ENCODE measurements around the gene TCF4. TPM values are rescaled to one million over a fixed set of nuclear protein-coding genes. Genes with fewer than 3 reads are reported as not detected.

TCF4 gene
- total RNA-seq, 1 experiment from 2014 or later, result 93.7 TPM

DNA sequence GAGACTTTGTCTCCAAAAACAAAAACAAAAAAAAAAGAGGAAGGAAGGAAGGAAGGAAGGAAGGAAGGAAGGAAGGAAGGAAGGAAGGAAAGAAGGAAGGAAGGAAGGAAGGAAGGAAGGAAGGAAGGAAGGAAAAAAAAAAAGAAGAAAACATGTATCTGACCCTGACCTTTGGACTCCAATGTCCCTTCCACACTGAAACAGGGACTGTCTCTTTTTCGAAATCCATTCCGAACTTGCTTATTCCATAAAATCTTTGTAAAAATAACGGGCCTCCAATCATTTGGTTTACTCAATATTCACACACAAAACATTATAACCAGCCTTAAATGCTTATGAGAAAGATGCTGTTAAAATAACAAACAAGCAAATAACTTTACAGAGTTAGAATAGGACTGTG is 225.7 kb downstream of the TCF4 start:
- no TSS peak for BruUV-seq (replicated peaks)
- H3K36me3 Mint-ChIP-seq (ENCODE audit: insufficient read depth, unreplicated experiment), result peaks cover 6% of the 10 kb centered on the region
- no peaks in the 10 kb centered on the region for H3K27me3 Mint-ChIP-seq (ENCODE audit: insufficient read depth, unreplicated experiment)
- no peak overlapping the region for H3K4me3 Mint-ChIP-seq (ENCODE audit: unreplicated experiment)
- TF ChIP-seq, protein P1, sequence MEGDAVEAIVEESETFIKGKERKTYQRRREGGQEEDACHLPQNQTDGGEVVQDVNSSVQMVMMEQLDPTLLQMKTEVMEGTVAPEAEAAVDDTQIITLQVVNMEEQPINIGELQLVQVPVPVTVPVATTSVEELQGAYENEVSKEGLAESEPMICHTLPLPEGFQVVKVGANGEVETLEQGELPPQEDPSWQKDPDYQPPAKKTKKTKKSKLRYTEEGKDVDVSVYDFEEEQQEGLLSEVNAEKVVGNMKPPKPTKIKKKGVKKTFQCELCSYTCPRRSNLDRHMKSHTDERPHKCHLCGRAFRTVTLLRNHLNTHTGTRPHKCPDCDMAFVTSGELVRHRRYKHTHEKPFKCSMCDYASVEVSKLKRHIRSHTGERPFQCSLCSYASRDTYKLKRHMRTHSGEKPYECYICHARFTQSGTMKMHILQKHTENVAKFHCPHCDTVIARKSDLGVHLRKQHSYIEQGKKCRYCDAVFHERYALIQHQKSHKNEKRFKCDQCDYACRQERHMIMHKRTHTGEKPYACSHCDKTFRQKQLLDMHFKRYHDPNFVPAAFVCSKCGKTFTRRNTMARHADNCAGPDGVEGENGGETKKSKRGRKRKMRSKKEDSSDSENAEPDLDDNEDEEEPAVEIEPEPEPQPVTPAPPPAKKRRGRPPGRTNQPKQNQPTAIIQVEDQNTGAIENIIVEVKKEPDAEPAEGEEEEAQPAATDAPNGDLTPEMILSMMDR (IDR thresholded peaks at IDR 0.05; ENCODE audit: insufficient read depth in 1 of 2, low read depth in 1 of 2, low read length in 1 of 2, severe bottlenecking in 1 of 2, unreplicated experiment in 1 of 2), result no peak
- intact Hi-C loops (cut with micrococcal nuclease; ENCODE audit: unreplicated experiment), result no loop called here
- ChIA-PET POLR2A (no interaction called here), CTCF (no interaction called here)
- no peak overlapping the region for H3K27ac Mint-ChIP-seq (ENCODE audit: unreplicated experiment)
- no peaks in the 10 kb centered on the region for H3K9me3 Mint-ChIP-seq (ENCODE audit: unreplicated experiment)
- Histone ChIP-seq H3K27me3 (replicated peaks; ENCODE audit: control insufficient read depth, insufficient read depth, low read length) (no peaks in the 10 kb centered on the region), H3K4me3 (ENCODE audit: low read depth, low read length) (no peak overlapping the region), H3K4me1 (no peaks in the 10 kb centered on the region), H3K9me3 (no peaks in the 10 kb centered on the region), H3K36me3 (ENCODE audit: control insufficient read depth, insufficient read depth, low read length) (no peaks in the 10 kb centered on the region)
- H3K4me1 Mint-ChIP-seq (ENCODE audit: low read depth, unreplicated experiment), result no peaks in the 10 kb centered on the region
- no peak for DNase-seq

DNA sequence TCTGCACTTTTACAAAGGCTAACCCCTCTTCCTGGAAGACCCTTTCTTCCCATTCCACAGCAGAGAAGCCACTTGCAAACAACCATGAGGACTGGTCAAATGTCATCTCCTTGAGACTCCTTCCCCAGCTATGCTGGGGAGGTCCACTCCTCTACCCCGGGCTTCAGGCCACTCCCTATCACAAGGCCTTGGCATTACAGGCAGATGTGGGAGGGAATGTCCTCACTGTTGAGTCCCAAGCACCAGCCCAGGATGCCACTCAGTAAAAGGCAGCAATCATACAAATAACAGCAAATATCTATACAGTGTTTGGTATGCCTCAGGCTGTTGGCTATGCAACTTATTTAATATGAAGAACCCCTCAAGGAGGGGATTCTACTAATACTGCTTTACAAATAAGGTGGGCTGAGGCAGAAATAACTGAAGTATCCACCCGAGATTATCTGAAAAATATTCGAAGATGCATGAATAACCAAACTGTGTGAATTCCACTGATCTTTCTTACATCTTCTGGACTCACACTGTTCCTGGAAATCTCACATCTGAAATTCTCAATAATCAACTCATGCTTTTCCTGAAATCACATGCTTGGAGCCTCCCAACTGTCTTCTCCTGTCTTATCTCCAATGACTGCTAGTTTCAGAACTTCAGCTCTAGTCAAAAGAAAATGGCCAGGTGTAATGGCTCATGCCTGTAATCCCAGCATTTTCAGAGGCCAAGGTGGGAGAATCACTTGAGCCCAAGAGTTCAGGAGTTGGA is 226.3 kb downstream of the TCF4 start:
- BruUV-seq (replicated peaks), result no TSS peak
- no peak overlapping the region for H3K4me3 Mint-ChIP-seq (ENCODE audit: unreplicated experiment)
- no peaks in the 10 kb centered on the region for H3K36me3 ChIP-seq (ENCODE audit: control insufficient read depth, insufficient read depth, low read length)
- H3K36me3 Mint-ChIP-seq (ENCODE audit: insufficient read depth, unreplicated experiment), result peaks cover 6% of the 10 kb centered on the region
- H3K4me1 ChIP-seq, result no peaks in the 10 kb centered on the region
- CTCF ChIA-PET, result no interaction called here
- no peaks in the 10 kb centered on the region for H3K9me3 ChIP-seq
- POLR2A ChIA-PET, result no interaction called here
- no peak overlapping the region for H3K27ac Mint-ChIP-seq (ENCODE audit: unreplicated experiment)
- H3K4me1 Mint-ChIP-seq (ENCODE audit: low read depth, unreplicated experiment), result no peaks in the 10 kb centered on the region
- no peaks in the 10 kb centered on the region for H3K9me3 Mint-ChIP-seq (ENCODE audit: unreplicated experiment)
- TF ChIP-seq, protein P1 (IDR thresholded peaks at IDR 0.05; ENCODE audit: insufficient read depth in 1 of 2, low read depth in 1 of 2, low read length in 1 of 2, severe bottlenecking in 1 of 2, unreplicated experiment in 1 of 2), result no peak
- no peaks in the 10 kb centered on the region for H3K27me3 ChIP-seq (replicated peaks; ENCODE audit: control insufficient read depth, insufficient read depth, low read length)
- no peak for DNase-seq
- no peaks in the 10 kb centered on the region for H3K27me3 Mint-ChIP-seq (ENCODE audit: insufficient read depth, unreplicated experiment)
- no peak overlapping the region for H3K4me3 ChIP-seq (ENCODE audit: low read depth, low read length)
- intact Hi-C loops (cut with micrococcal nuclease; ENCODE audit: unreplicated experiment), result no loop called here

DNA sequence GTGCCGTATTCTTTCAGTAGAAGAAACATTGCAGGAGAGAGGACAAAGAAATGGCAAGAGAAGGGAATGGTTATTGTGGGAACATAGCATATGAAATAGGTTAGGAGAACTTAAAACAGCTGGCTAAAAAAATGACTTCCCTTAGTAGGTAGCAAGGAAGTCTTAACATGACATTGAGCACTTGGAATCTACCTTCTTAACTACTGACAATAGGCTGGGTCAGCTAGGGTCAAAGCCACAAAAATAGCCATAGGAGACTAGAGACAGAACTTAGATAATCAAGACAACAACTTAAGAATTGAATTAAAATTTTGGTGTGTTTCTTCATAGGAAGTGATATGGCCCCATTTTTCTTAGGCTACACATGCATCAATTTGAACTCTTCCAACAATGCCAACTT is 227.9 kb downstream of the TCF4 start:
- H3K4me1 Mint-ChIP-seq (ENCODE audit: low read depth, unreplicated experiment), result no peaks in the 10 kb centered on the region
- Histone ChIP-seq H3K36me3 (ENCODE audit: control insufficient read depth, insufficient read depth, low read length) (no peaks in the 10 kb centered on the region), H3K27me3 (replicated peaks; ENCODE audit: control insufficient read depth, insufficient read depth, low read length) (no peaks in the 10 kb centered on the region), H3K9me3 (no peaks in the 10 kb centered on the region), H3K4me1 (no peaks in the 10 kb centered on the region), H3K4me3 (ENCODE audit: low read depth, low read length) (no peak overlapping the region)
- TF ChIP-seq, protein P1 (IDR thresholded peaks at IDR 0.05; ENCODE audit: insufficient read depth in 1 of 2, low read depth in 1 of 2, low read length in 1 of 2, severe bottlenecking in 1 of 2, unreplicated experiment in 1 of 2), result no peak
- H3K27me3 Mint-ChIP-seq (ENCODE audit: insufficient read depth, unreplicated experiment), result no peaks in the 10 kb centered on the region
- BruUV-seq (replicated peaks), result no TSS peak
- H3K36me3 Mint-ChIP-seq (ENCODE audit: insufficient read depth, unreplicated experiment), result peaks cover 6% of the 10 kb centered on the region
- no peak overlapping the region for H3K27ac Mint-ChIP-seq (ENCODE audit: unreplicated experiment)
- intact Hi-C loops (cut with micrococcal nuclease; ENCODE audit: unreplicated experiment), result no loop called here
- ChIA-PET CTCF (no interaction called here), POLR2A (no interaction called here)
- DNase-seq, result no peak
- no peaks in the 10 kb centered on the region for H3K9me3 Mint-ChIP-seq (ENCODE audit: unreplicated experiment)
- no peak overlapping the region for H3K4me3 Mint-ChIP-seq (ENCODE audit: unreplicated experiment)

All from Caco-2 (cell line).